Muscle layer of duodenum (tissue), 2 donors: ENCODE measurements around the gene ICAM1.
A peak's percentile ranks its signal among the peaks of the same experiment; 100 is the strongest.

Experiments
- H3K27ac ChIP-seq: one replicate; pipeline ENCODE4 v1.7.0; 2013; ENCODE audit warnings: mild to moderate bottlenecking, low read length
- H3K27me3 ChIP-seq: one replicate; pipeline ENCODE4 v1.7.0; 2013; ENCODE audit warnings: low read depth, mild to moderate bottlenecking, control low read depth, low read length
- H3K36me3 ChIP-seq, 2 donors: one replicate each; pipeline ENCODE4 v1.7.0; 2013; ENCODE audit warnings: low read length in 2 of 2, control low read depth in 1 of 2, mild to moderate bottlenecking in 1 of 2; ENCODE audit not compliant: insufficient read depth in 2 of 2, control insufficient read depth in 1 of 2
- H3K4me1 ChIP-seq, 2 donors: one replicate each; pipeline ENCODE4 v1.7.0; 2013; ENCODE audit warnings: low read length in 2 of 2, mild to moderate bottlenecking in 2 of 2, control low read depth in 1 of 2, moderate library complexity in 1 of 2; ENCODE audit not compliant: insufficient read depth in 2 of 2, control insufficient read depth in 1 of 2
- H3K4me3 ChIP-seq, 2 donors: one replicate each; pipeline ENCODE4 v1.7.0; 2013; ENCODE audit warnings: low read length in 2 of 2, low read depth in 1 of 2, mild to moderate bottlenecking in 1 of 2
- H3K9me3 ChIP-seq, 2 donors: one replicate each; pipeline ENCODE4 v1.7.0; 2013; ENCODE audit warnings: low read length in 2 of 2, control low read depth in 1 of 2, mild to moderate bottlenecking in 1 of 2; ENCODE audit not compliant: control insufficient read depth in 1 of 2
- donor health status: healthy.

Gene ICAM1

GRCh38 chr19:10318807-10319682, 48.1 kb downstream of the ICAM1 start:
- Histone ChIP-seq H3K36me3 (peaks cover 17 to 72% of the 10 kb centered on the region in 2 donors), H3K4me1 (peaks cover 0 to 15% of the 10 kb centered on the region in 2 donors), H3K27me3 (no peaks in the 10 kb centered on the region), H3K4me3 (no peak overlapping the region), H3K27ac (no peak overlapping the region), H3K9me3 (no peaks in the 10 kb centered on the region)

- H3K27ac ChIP-seq, result no peak overlapping the region
- no peak overlapping the region for H3K4me3 ChIP-seq
- H3K36me3 ChIP-seq, result peaks cover 17 to 87% of the 10 kb centered on the region in 2 donors
- no peaks in the 10 kb centered on the region for H3K27me3 ChIP-seq
- no peaks in the 10 kb centered on the region for H3K9me3 ChIP-seq
- H3K4me1 ChIP-seq, result peaks cover 0 to 5% of the 10 kb centered on the region in 2 donors
Measured at GRCh38 chr19:10320602-10321416, 49.9 kb downstream of the ICAM1 start.

GRCh38 chr19:10321417-10321797, 50.5 kb downstream of the ICAM1 start:
- H3K9me3 ChIP-seq, result no peaks in the 10 kb centered on the region

GRCh38 chr19:10321874-10322835, 51.2 kb downstream of the ICAM1 start:
- H3K36me3 ChIP-seq, result peaks cover 17 to 87% of the 10 kb centered on the region in 2 donors
- no peaks in the 10 kb centered on the region for H3K4me1 ChIP-seq
- no peaks in the 10 kb centered on the region for H3K9me3 ChIP-seq
- H3K27ac ChIP-seq, result peak overlapping the region; percentile 45
- no peaks in the 10 kb centered on the region for H3K27me3 ChIP-seq
- H3K4me3 ChIP-seq, result no peak overlapping the region

More at GRCh38 chr19:10321417-10321797, 50.5 kb downstream of the ICAM1 start:
- Histone ChIP-seq H3K4me3 (no peak overlapping the region), H3K27me3 (no peaks in the 10 kb centered on the region), H3K27ac (peak overlapping the region; percentile 45), H3K4me1 (no peaks in the 10 kb centered on the region), H3K36me3 (peaks cover 17 to 90% of the 10 kb centered on the region in 2 donors)

- Histone ChIP-seq H3K4me3 (no peak overlapping the region), H3K27me3 (no peaks in the 10 kb centered on the region), H3K9me3 (no peaks in the 10 kb centered on the region), H3K27ac (no peak overlapping the region), H3K36me3 (peaks cover 21 to 90% of the 10 kb centered on the region in 2 donors), H3K4me1 (no peaks in the 10 kb centered on the region)
Measured at GRCh38 chr19:10325732-10326131, 54.8 kb downstream of the ICAM1 start.

GRCh38 chr19:10327793-10328192, 56.9 kb downstream of the ICAM1 start:
- Histone ChIP-seq H3K27ac (no peak overlapping the region), H3K27me3 (no peaks in the 10 kb centered on the region), H3K4me3 (no peak overlapping the region), H3K4me1 (peaks cover 3 to 14% of the 10 kb centered on the region in 2 donors), H3K9me3 (no peaks in the 10 kb centered on the region), H3K36me3 (peaks cover 13 to 69% of the 10 kb centered on the region in 2 donors)

- Histone ChIP-seq H3K9me3 (no peaks in the 10 kb centered on the region), H3K27me3 (no peaks in the 10 kb centered on the region), H3K4me3 (no peak overlapping the region), H3K27ac (no peak overlapping the region), H3K4me1 (peaks cover 3 to 17% of the 10 kb centered on the region in 2 donors), H3K36me3 (peaks cover 13 to 63% of the 10 kb centered on the region in 2 donors)
Measured at GRCh38 chr19:10328558-10329429, 57.9 kb downstream of the ICAM1 start.

- Histone ChIP-seq H3K4me3 (no peak overlapping the region), H3K9me3 (no peaks in the 10 kb centered on the region), H3K4me1 (peaks cover 3 to 25% of the 10 kb centered on the region in 2 donors), H3K27me3 (no peaks in the 10 kb centered on the region), H3K27ac (no peak overlapping the region), H3K36me3 (peaks cover 13 to 57% of the 10 kb centered on the region in 2 donors)
Measured at GRCh38 chr19:10329555-10329954, 58.6 kb downstream of the ICAM1 start.

GRCh38 chr19:10332158-10332964, 61.4 kb downstream of the ICAM1 start:
- Histone ChIP-seq H3K4me3 (peak overlapping the region; percentile 83 to 86), H3K27me3 (no peaks in the 10 kb centered on the region), H3K27ac (peak overlapping the region; percentile 77), H3K9me3 (no peaks in the 10 kb centered on the region), H3K4me1 (peaks cover 3 to 29% of the 10 kb centered on the region in 2 donors), H3K36me3 (peaks cover 13 to 36% of the 10 kb centered on the region in 2 donors)
